Activated T-cell treated with anti-CD3 and anti-CD28 coated beads for 48 hours (primary cell): ENCODE measurements around the gene COL1A1.

Experiments
- DNase-seq: peaks from one replicate; pipeline ENCODE4 v3.0.0-alpha.2; 2020; ENCODE audit warnings: low read depth

Gene COL1A1

GRCh38 chr17:50141026-50141744 lies 60.2 kb downstream of the COL1A1 start:
- DNase-seq: no peak

- DNase-seq: peak; percentile 77
Measured at GRCh38 chr17:50139950-50140885, 61.2 kb downstream of the COL1A1 start.

- no peak for DNase-seq
Measured at GRCh38 chr17:50139185-50139783, 62.1 kb downstream of the COL1A1 start.

GRCh38 chr17:50137042-50137441 lies 64.4 kb downstream of the COL1A1 start:
- no peak for DNase-seq

- DNase-seq: no peak
Measured at GRCh38 chr17:50136096-50136687, 65.2 kb downstream of the COL1A1 start.

- DNase-seq: no peak
Measured at GRCh38 chr17:50135316-50136095, 65.9 kb downstream of the COL1A1 start.

GRCh38 chr17:50134206-50135110 lies 67.0 kb downstream of the COL1A1 start:
- no peak for DNase-seq

- DNase-seq: no peak
Measured at GRCh38 chr17:50133769-50134099, 67.7 kb downstream of the COL1A1 start.
